ENCODE measurements around the gene MYO10. TPM values are rescaled to one million over a fixed set of nuclear protein-coding genes. Genes with fewer than 3 reads are reported as not detected.

Gene MYO10
- total and polyA plus RNA-seq, 2 of the 8 experiments (the other 6 are each of a cell fraction or from before 2014, with no cell fraction given), result 21.5 to 107 TPM

DNA sequence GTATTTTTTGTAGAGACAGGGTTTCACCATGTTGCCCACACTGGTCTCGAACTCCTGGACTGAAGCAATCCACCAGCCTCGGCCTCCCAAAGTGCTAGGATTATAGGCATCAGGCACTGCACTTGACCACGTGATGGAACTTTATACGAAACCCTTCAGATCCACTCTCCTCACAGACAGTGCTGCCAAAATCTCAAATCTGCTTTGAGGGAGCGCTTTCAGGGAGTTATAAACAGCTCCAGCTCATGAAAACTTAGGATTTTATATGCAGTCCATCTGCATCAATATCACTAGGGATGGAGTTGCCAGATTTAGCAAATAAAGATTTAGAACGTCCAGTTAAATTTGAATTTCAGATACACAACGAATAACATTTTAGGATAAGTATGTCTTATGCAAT is 25.0 kb upstream of the MYO10 start:
- H2BK5ac ChIP-seq (ENCODE audit: low read depth, low read length), result no peak overlapping the region
- no peak overlapping the region for H4K8ac ChIP-seq (ENCODE audit: extremely low read depth, insufficient read depth, low read length)
- FAIRE-seq, result no peak
- no peak overlapping the region for H3K27ac ChIP-seq (ENCODE audit: low read depth, low read length)
- H4K91ac ChIP-seq (replicated peaks; ENCODE audit: insufficient read length, low read length), result no peak overlapping the region
- H3K36me3 ChIP-seq (ENCODE audit: control insufficient read depth in 2 of 4, insufficient read depth in 4 of 4, low read length in 3 of 4), result no peaks in the 10 kb centered on the region
- H3K79me1 ChIP-seq (ENCODE audit: low read depth, low read length), result no peaks in the 10 kb centered on the region
- no peaks in the 10 kb centered on the region for H3K79me2 ChIP-seq (ENCODE audit: control insufficient read depth in 1 of 2, insufficient read depth in 2 of 2, low read length in 2 of 2)
- H3K4me1 ChIP-seq (replicated peaks in 1 of 4; ENCODE audit: control insufficient read depth in 3 of 4, insufficient read depth in 4 of 4, low read length in 3 of 4), result no peaks in the 10 kb centered on the region
- no peak for DNase-seq (ENCODE audit: low read depth in 1 of 2, low spot score in 2 of 2)
- no peak overlapping the region for H3K14ac ChIP-seq (ENCODE audit: insufficient read length)
- no peak overlapping the region for H2AFZ ChIP-seq (ENCODE audit: low read length)
- no peak for TF ChIP-seq GTF2F1 (IDR thresholded peaks at IDR 0.05; ENCODE audit: borderline replicate concordance, low read depth, low read length)
- no peak for TF ChIP-seq RFX5 (IDR thresholded peaks at IDR 0.05; ENCODE audit: borderline replicate concordance, low read depth, low read length)
- no peak for TF ChIP-seq SRF (IDR thresholded peaks at IDR 0.05; ENCODE audit: low read depth, low read length)
- no peak for TF ChIP-seq KDM4A (IDR thresholded peaks at IDR 0.05; ENCODE audit: low read depth, low read length, severe bottlenecking)
- no peak for TF ChIP-seq JUND (IDR thresholded peaks at IDR 0.05; ENCODE audit: low read length)
- TF ChIP-seq, protein P1, sequence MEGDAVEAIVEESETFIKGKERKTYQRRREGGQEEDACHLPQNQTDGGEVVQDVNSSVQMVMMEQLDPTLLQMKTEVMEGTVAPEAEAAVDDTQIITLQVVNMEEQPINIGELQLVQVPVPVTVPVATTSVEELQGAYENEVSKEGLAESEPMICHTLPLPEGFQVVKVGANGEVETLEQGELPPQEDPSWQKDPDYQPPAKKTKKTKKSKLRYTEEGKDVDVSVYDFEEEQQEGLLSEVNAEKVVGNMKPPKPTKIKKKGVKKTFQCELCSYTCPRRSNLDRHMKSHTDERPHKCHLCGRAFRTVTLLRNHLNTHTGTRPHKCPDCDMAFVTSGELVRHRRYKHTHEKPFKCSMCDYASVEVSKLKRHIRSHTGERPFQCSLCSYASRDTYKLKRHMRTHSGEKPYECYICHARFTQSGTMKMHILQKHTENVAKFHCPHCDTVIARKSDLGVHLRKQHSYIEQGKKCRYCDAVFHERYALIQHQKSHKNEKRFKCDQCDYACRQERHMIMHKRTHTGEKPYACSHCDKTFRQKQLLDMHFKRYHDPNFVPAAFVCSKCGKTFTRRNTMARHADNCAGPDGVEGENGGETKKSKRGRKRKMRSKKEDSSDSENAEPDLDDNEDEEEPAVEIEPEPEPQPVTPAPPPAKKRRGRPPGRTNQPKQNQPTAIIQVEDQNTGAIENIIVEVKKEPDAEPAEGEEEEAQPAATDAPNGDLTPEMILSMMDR (IDR thresholded peaks at IDR 0.05; ENCODE audit: control extremely low read depth in 1 of 3, insufficient read depth in 1 of 3, low read depth in 1 of 3, low read length in 3 of 3), result no peak
- no peak for TF ChIP-seq HDAC6 (IDR thresholded peaks at IDR 0.05; ENCODE audit: low read depth, low read length)
- H3K4me2 ChIP-seq (ENCODE audit: insufficient read depth in 1 of 2, low read depth in 2 of 2, low read length in 2 of 2), result no peak overlapping the region
- H2BK120ac ChIP-seq (replicated peaks; ENCODE audit: low read depth, low read length), result no peak overlapping the region
- H3K4ac ChIP-seq (replicated peaks; ENCODE audit: insufficient read length, low read depth, low read length), result no peak overlapping the region
- H4K5ac ChIP-seq (ENCODE audit: insufficient read length, low read depth, low read length), result no peak overlapping the region
- no peak overlapping the region for H3K9ac ChIP-seq (replicated peaks in 1 of 4; ENCODE audit: extremely low read depth in 1 of 4, low read depth in 3 of 4, low read length in 3 of 4)
- 85% methylated on average over 7 of the region's 7 CpGs; no CpG with 5 or more reads in 1 of the 2 experiments for WGBS, 2 experiments (ENCODE audit: extremely low coverage in 1 of 2, insufficient coverage in 1 of 2, insufficient read length in 1 of 2, insufficient replicate concordance in 2 of 2, low coverage in 1 of 2, low lambda C conversion rate in 2 of 2, missing lambda C conversion rate in 1 of 2)
- H2AK5ac ChIP-seq (ENCODE audit: low read depth, low read length), result no peak overlapping the region
- H3K23ac ChIP-seq (ENCODE audit: insufficient read length), result no peak overlapping the region
- no peak overlapping the region for H2BK15ac ChIP-seq (ENCODE audit: low read length)
- POLR2A ChIA-PET (ENCODE audit: partially characterized antibody), result interaction anchor here (0.7 kb wide), 1 partner anchor 35 kb away, joined by 3 read pairs; no protein-coding TSS in a partner anchor
- H3K27me3 ChIP-seq (replicated peaks in 1 of 4; ENCODE audit: control insufficient read depth in 3 of 4, extremely low read depth in 1 of 4, insufficient read depth in 3 of 4, low read length in 3 of 4), result no peaks in the 10 kb centered on the region
- no peak overlapping the region for H2BK12ac ChIP-seq (ENCODE audit: low read depth, low read length)
- no peaks in the 10 kb centered on the region for H3K9me3 ChIP-seq (ENCODE audit: insufficient read depth in 2 of 2, low read depth in 1 of 2, low read length in 1 of 2)
- H3K18ac ChIP-seq (ENCODE audit: extremely low read depth, low read length), result no peak overlapping the region
- H2BK20ac ChIP-seq (ENCODE audit: low read length), result no peak overlapping the region
- H3K56ac ChIP-seq (replicated peaks; ENCODE audit: insufficient read length, low read depth, low read length), result no peak overlapping the region
- CTCF ChIA-PET (ENCODE audit: partially characterized antibody), result no interaction called here
- H3K4me3 ChIP-seq (ENCODE audit: extremely low read depth in 1 of 4, insufficient read depth in 2 of 4, low read depth in 3 of 4, low read length in 4 of 4), result no peak overlapping the region
- H3K23me2 ChIP-seq (ENCODE audit: low read depth, low read length), result no peaks in the 10 kb centered on the region
- no peaks in the 10 kb centered on the region for H4K20me1 ChIP-seq (replicated peaks in 1 of 2; ENCODE audit: control insufficient read depth in 1 of 2, insufficient read depth in 2 of 2, low read length in 2 of 2)
